GM13977 (cell line): ENCODE data around the gene SIRT2.
"Not testable (repeated sequence)": the region's sequence is repeated elsewhere in the genome, so short reads cannot be mapped to it uniquely, and the experiment has no call there.

Experiments used
- DNase-seq: peaks from one replicate; pipeline ENCODE4 v3.0.0; 2012; ENCODE audit warnings: low spot score
- CTCF ChIP-seq: IDR thresholded peaks from 2 replicates; pipeline ENCODE4 v1.5.1; 2012; ENCODE audit warnings: mild to moderate bottlenecking, control low read depth; ENCODE audit not compliant: insufficient read depth; ENCODE audit errors: extremely low read depth, missing control alignments
- in situ Hi-C: fragments of 300-500 bp; cut with MboI; formaldehyde crosslinking; loops from one replicate; pipeline ENCODE4 v1.12.0; 2022; ENCODE audit warnings: low sequenced_read_pairs, low pct_unique_long_range_greater_than_20kb, mixed read lengths, inconsistent platforms; ENCODE audit not compliant: unreplicated experiment

The SIRT2 gene

DNA sequence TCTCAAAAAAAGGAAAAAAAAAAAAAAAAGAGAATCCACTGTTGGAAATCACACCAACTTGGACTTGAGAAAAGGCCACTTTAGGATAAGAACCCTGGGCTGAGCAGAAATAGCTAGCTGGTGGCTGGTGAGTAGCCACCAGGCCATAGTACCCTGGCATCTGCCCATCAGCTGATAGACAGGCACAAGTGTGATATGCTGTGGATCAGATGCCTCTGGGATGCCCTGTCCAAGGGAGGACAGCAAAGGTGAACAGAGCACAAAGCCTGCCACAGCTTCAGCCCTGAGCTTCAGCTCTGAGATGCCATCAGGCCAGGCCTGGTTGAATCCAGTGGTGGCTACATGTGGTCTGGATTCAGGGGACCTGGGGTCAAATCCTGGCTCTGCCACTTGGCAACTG, 8.7 kb downstream of the SIRT2 start:
- DNase-seq = no peak
- TF ChIP-seq CTCF = no peak
- in situ Hi-C loops = no loop called here

DNA sequence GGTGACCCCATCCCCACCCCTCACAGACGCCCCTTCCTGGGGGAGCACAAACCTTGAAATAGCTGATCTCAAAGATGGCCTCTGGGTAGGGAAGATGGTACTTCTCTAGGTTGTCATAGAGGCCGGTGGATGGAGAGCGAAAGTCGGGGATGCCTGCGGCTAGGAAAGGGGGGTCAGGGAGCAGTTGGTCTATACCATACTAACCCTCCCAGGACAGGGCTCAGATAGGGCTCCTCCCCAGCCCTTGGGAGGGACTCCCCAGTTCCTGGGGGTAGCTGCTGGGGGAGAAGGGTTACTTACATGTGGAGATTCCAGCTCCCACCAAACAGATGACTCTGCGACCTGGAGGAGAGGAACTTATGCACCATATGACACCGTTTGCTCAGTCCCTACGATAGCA, 9.6 kb downstream of the SIRT2 start:
- no peak for DNase-seq
- TF ChIP-seq CTCF = no peak
- in situ Hi-C loops = no loop called here

GRCh38 chr19:38888876-38889275, 10.5 kb downstream of the SIRT2 start:
- no peak for DNase-seq
- in situ Hi-C loops = no loop called here
- no peak for TF ChIP-seq CTCF

- DNase-seq, in situ Hi-C loops: not testable (repeated sequence)
Observed at GRCh38 chr19:38884691-38885090, 14.7 kb downstream of the SIRT2 start.

- DNase-seq = no peak
- TF ChIP-seq CTCF = no peak
- in situ Hi-C loops = no loop called here
Observed at GRCh38 chr19:38883286-38883685, 16.1 kb downstream of the SIRT2 start.

DNA sequence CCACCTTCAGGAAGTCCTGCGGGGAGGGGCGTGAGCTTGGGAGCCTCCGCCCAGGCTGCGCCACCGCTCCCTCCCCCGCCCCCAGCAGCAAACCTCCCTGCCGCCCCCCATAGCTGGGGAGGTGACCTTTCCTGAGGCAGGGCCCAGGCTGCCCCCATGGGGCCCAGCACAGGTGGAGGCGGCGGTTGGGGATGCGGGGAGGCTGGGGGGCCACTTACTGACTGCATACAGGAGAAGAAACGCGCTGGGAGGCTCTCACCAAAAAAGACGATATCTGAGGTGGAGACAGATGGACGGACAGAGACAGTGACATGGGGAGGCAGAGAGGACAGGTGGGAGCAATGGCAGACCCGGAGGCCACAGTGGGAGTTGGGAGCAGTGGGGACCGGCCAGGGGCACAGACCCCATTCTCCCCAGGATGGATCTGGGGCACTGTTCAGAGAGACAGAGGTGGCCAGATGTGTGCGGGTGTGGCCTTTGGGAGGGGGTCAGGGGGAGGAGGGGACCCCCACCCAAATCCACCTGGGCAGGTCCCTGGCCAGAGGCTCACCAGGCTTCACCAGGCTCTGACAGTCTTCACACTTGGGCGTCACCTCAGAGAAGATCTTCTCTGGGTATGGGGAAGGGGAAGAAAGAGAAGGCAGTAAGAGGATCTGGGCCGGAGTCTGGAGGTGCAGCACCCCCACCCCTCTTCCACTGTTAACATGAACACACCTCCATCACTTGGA, 18.4 kb downstream of the SIRT2 start:
- in situ Hi-C loops = no loop called here
- TF ChIP-seq CTCF = no peak
- no peak for DNase-seq

DNA sequence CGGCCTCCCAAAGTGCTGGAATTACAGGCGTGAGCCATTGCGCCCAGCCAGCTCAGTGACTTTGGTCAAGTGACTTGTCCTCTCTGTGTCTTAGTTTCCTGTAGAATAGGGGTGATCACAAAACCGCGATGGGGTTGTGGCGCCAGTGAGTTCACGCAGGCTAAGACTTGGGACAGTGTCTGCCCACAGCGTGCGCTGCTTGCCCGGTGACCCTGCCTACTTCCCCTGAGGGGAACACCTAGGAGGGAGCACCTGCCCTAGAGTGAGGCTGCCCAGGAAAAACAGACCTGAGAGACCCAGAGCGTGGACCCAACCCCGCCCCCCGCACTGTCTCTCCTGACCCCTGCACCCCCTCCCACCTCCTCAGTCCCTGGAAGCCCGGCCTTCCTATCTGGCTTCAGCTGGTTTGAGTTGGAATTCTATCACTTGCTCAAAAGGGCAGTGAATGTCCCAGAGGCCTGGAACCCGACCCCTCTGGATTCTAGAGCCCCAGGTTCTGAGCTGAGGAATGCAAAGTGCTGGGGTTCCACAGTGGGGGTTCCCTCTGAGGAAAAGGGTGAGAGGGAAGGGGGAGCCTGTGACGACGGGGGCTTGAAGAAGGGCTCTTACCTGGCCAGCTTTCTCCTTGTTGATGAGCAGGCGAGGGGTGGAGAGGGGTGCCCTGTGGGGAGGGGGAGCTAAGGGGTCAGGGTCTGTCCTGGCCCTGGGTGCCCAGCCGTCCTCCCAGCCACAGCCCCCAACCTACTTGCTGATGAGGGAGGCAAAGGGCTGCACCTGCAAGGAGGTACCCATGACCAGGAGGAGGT, 19.1 kb downstream of the SIRT2 start:
- in situ Hi-C loops = no loop called here
- no peak for DNase-seq
- no peak for TF ChIP-seq CTCF
